H1 (cell line): ENCODE measurements around the gene SLC23A2. TPM values are rescaled to one million over a fixed set of nuclear protein-coding genes. Genes with fewer than 3 reads are reported as not detected.

ENCODE experiments used
- CBX8 ChIP-seq: fragments of 300-800, 300-1000 bp; sonication (generic); IDR thresholded peaks from 2 replicates; pipeline ENCODE4 v1.7.1; 2016; ENCODE audit warnings: low read depth, low read length, borderline replicate concordance
- GTF2F1 ChIP-seq: IDR thresholded peaks from 2 replicates; pipeline ENCODE4 v1.6.1; 2012; ENCODE audit warnings: low read depth, low read length, improper control_type of control experiment, borderline replicate concordance
- POLR2A ChIP-seq, 2 experiments: IDR thresholded peaks; 1 replicate in 1 of 2; 2 replicates in 1 of 2; pipeline ENCODE4 v1.6.1; 2011; ENCODE audit warnings: low read depth in 2 of 2, low read length in 2 of 2, mild to moderate bottlenecking in 2 of 2; ENCODE audit errors: control extremely low read depth in 1 of 2
- polyA plus RNA-seq, 7 experiments: library from polyadenylated mRNA; depleted of rRNA in 3 of 7; stranded (reverse) in 5 of 7; unstranded in 2 of 7; fragments of >200 nt in 5 of 7; fragments of 200-250 nt in 2 of 7; gene quantifications; 1 replicate in 5 of 7; 2 replicates in 1 of 7; 4 replicates in 1 of 7; pipeline versions ENCODE4 v1.2.1 to v1.2.3, GENCODE V29; 2011 to 2013; ENCODE audit warnings: missing spikeins in 2 of 7, mixed read lengths in 2 of 7
- total RNA-seq: library from RNA; stranded (reverse); fragmentation: NEBNext Ultra II Directional; extraction: Animal tissue kit (Norgen Biotek cat#: 25700); gene quantifications from 2 replicates; pipeline ENCODE4 v1.2.1, GENCODE V29; 2021
- TF ChIP-seq, protein P1 (sequence below): fragments of 300-600 bp; sonication (generic); IDR thresholded peaks from 2 replicates; pipeline ENCODE4 v1.7.1; 2012; ENCODE audit warnings: low read length, moderate library complexity, mild to moderate bottlenecking, inconsistent platforms; ENCODE audit not compliant: insufficient replicate concordance

The SLC23A2 gene
- total and polyA plus RNA-seq, 2 of the 8 experiments (the other 6 are each of a cell fraction or from before 2014, with no cell fraction given), result 17.0 to 18.6 TPM

DNA sequence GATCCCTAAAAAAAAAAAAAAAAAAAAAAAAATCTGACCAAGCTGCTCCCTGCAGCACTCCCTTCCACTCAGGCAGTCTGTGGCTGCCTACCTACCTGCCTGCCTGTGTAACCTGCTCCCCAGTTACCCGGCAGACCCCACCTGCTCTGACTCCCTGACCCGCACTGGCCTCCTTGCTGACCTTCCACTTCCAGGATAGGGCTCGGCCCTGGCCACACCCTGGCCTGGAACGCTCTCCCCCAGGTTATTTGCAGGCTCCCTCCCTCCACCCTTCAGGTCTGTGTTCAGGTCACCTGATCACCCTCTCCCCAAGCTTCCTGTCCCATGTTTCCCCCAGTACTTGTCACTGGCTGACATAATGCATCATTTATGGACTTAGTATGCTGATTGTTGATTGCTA is 134.3 kb downstream of the SLC23A2 start (continued):
- no peak for TF ChIP-seq GTF2F1
- TF ChIP-seq, protein P1, sequence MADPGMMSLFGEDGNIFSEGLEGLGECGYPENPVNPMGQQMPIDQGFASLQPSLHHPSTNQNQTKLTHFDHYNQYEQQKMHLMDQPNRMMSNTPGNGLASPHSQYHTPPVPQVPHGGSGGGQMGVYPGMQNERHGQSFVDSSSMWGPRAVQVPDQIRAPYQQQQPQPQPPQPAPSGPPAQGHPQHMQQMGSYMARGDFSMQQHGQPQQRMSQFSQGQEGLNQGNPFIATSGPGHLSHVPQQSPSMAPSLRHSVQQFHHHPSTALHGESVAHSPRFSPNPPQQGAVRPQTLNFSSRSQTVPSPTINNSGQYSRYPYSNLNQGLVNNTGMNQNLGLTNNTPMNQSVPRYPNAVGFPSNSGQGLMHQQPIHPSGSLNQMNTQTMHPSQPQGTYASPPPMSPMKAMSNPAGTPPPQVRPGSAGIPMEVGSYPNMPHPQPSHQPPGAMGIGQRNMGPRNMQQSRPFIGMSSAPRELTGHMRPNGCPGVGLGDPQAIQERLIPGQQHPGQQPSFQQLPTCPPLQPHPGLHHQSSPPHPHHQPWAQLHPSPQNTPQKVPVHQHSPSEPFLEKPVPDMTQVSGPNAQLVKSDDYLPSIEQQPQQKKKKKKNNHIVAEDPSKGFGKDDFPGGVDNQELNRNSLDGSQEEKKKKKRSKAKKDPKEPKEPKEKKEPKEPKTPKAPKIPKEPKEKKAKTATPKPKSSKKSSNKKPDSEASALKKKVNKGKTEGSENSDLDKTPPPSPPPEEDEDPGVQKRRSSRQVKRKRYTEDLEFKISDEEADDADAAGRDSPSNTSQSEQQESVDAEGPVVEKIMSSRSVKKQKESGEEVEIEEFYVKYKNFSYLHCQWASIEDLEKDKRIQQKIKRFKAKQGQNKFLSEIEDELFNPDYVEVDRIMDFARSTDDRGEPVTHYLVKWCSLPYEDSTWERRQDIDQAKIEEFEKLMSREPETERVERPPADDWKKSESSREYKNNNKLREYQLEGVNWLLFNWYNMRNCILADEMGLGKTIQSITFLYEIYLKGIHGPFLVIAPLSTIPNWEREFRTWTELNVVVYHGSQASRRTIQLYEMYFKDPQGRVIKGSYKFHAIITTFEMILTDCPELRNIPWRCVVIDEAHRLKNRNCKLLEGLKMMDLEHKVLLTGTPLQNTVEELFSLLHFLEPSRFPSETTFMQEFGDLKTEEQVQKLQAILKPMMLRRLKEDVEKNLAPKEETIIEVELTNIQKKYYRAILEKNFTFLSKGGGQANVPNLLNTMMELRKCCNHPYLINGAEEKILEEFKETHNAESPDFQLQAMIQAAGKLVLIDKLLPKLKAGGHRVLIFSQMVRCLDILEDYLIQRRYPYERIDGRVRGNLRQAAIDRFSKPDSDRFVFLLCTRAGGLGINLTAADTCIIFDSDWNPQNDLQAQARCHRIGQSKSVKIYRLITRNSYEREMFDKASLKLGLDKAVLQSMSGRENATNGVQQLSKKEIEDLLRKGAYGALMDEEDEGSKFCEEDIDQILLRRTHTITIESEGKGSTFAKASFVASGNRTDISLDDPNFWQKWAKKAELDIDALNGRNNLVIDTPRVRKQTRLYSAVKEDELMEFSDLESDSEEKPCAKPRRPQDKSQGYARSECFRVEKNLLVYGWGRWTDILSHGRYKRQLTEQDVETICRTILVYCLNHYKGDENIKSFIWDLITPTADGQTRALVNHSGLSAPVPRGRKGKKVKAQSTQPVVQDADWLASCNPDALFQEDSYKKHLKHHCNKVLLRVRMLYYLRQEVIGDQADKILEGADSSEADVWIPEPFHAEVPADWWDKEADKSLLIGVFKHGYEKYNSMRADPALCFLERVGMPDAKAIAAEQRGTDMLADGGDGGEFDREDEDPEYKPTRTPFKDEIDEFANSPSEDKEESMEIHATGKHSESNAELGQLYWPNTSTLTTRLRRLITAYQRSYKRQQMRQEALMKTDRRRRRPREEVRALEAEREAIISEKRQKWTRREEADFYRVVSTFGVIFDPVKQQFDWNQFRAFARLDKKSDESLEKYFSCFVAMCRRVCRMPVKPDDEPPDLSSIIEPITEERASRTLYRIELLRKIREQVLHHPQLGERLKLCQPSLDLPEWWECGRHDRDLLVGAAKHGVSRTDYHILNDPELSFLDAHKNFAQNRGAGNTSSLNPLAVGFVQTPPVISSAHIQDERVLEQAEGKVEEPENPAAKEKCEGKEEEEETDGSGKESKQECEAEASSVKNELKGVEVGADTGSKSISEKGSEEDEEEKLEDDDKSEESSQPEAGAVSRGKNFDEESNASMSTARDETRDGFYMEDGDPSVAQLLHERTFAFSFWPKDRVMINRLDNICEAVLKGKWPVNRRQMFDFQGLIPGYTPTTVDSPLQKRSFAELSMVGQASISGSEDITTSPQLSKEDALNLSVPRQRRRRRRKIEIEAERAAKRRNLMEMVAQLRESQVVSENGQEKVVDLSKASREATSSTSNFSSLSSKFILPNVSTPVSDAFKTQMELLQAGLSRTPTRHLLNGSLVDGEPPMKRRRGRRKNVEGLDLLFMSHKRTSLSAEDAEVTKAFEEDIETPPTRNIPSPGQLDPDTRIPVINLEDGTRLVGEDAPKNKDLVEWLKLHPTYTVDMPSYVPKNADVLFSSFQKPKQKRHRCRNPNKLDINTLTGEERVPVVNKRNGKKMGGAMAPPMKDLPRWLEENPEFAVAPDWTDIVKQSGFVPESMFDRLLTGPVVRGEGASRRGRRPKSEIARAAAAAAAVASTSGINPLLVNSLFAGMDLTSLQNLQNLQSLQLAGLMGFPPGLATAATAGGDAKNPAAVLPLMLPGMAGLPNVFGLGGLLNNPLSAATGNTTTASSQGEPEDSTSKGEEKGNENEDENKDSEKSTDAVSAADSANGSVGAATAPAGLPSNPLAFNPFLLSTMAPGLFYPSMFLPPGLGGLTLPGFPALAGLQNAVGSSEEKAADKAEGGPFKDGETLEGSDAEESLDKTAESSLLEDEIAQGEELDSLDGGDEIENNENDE, result no peak
- no peak for TF ChIP-seq POLR2A (IDR thresholded peaks at IDR 0.05; ENCODE audit: control extremely low read depth in 1 of 2, low read depth in 2 of 2, low read length in 2 of 2)
- TF ChIP-seq CBX8, result no peak
